GM19025 (cell line): ENCODE results near the gene FBXO3.
A peak's percentile ranks its signal among the peaks of the same experiment; 100 is the strongest.

Experiments
- ATAC-seq: cut with Tn5 transposase; IDR thresholded peaks from one replicate; pipeline ENCODE4 v1.9.1; 2021; ENCODE audit warnings: mild to moderate bottlenecking, low read depth, moderate library complexity; ENCODE audit not compliant: unreplicated experiment

FBXO3 gene

GRCh38 chr11:33773404-33773986 lies 825 bp downstream of the FBXO3 start:
- ATAC-seq = peak; percentile 1

GRCh38 chr11:33772870-33773269 lies 1.4 kb downstream of the FBXO3 start:
- no peak for ATAC-seq

- no peak for ATAC-seq
Measured at GRCh38 chr11:33772300-33772699, 2.0 kb downstream of the FBXO3 start.

- no peak for ATAC-seq
Measured at GRCh38 chr11:33770236-33770635, 4.1 kb downstream of the FBXO3 start.

GRCh38 chr11:33769542-33769941 lies 4.8 kb downstream of the FBXO3 start:
- no peak for ATAC-seq

GRCh38 chr11:33767624-33768023 lies 6.7 kb downstream of the FBXO3 start:
- no peak for ATAC-seq

- ATAC-seq = no peak
Measured at GRCh38 chr11:33766085-33766484, 8.2 kb downstream of the FBXO3 start.

GRCh38 chr11:33761471-33761870 lies 12.8 kb downstream of the FBXO3 start:
- peak; percentile 73 for ATAC-seq

- peak; percentile 99 for ATAC-seq
Measured at GRCh38 chr11:33753304-33753967, 20.9 kb downstream of the FBXO3 start.

GRCh38 chr11:33751878-33752277 lies 22.4 kb downstream of the FBXO3 start:
- no peak for ATAC-seq

- no peak for ATAC-seq
Measured at GRCh38 chr11:33747979-33748378, 26.3 kb downstream of the FBXO3 start.

- no peak for ATAC-seq
Measured at GRCh38 chr11:33743291-33743690, 31.0 kb downstream of the FBXO3 start.

GRCh38 chr11:33742249-33742851 lies 32.0 kb downstream of the FBXO3 start:
- no peak for ATAC-seq

GRCh38 chr11:33741806-33742205 lies 32.5 kb downstream of the FBXO3 start:
- ATAC-seq = no peak

- ATAC-seq = no peak
Measured at GRCh38 chr11:33737362-33737821, 36.9 kb downstream of the FBXO3 start.

GRCh38 chr11:33736148-33736812 lies 38.0 kb downstream of the FBXO3 start, which contains the start of gene CD59:
TSS of gene CD59 (minus strand) at chr11:33736423. CDS start at chr11:33722445, 13,978 bp downstream.
- peak; percentile 52 for ATAC-seq

- ATAC-seq = peak; percentile 60
Measured at GRCh38 chr11:33735271-33736147, 38.8 kb downstream of the FBXO3 start.

- no peak for ATAC-seq
Measured at GRCh38 chr11:33734441-33735270, 39.7 kb downstream of the FBXO3 start.

GRCh38 chr11:33733980-33734379 lies 40.3 kb downstream of the FBXO3 start:
- ATAC-seq = no peak
